GM21528 (cell line): ENCODE measurements around the gene PHF2.

Source experiments
- ATAC-seq: cut with Tn5 transposase; IDR thresholded peaks from one replicate; pipeline ENCODE4 v1.9.1; 2021; ENCODE audit warnings: mild to moderate bottlenecking, moderate library complexity; ENCODE audit not compliant: unreplicated experiment, low FRiP score

Gene PHF2

DNA sequence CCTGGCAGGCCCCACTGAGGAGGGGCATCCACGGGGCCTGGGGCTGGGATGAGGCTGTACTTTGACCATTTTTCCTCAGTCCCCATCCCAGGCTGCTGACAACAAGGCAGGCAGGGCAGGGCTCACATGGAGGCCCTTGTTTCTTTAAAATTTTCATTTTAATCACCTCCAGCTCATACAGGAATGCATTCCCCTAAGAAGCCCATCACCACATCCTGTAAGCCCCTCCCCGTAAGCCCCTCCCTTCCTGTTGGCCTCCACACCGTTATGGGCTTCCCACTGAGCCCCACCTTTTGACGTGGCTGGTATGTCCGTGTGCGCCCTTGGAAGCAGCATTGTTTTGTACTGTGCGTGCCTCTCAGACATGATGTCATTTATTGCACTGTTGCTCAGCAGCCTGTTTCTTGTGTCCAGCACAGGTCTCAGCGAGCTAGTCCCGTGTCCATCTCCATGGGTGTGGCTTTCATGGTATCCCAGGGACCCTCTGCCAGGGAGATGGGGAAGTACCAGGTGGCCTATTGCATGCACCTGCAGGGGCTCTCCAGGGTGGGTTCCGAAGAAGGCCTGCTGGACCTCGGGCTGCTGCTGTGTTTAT, 22.4 kb downstream of the PHF2 start:
- no peak for ATAC-seq

DNA sequence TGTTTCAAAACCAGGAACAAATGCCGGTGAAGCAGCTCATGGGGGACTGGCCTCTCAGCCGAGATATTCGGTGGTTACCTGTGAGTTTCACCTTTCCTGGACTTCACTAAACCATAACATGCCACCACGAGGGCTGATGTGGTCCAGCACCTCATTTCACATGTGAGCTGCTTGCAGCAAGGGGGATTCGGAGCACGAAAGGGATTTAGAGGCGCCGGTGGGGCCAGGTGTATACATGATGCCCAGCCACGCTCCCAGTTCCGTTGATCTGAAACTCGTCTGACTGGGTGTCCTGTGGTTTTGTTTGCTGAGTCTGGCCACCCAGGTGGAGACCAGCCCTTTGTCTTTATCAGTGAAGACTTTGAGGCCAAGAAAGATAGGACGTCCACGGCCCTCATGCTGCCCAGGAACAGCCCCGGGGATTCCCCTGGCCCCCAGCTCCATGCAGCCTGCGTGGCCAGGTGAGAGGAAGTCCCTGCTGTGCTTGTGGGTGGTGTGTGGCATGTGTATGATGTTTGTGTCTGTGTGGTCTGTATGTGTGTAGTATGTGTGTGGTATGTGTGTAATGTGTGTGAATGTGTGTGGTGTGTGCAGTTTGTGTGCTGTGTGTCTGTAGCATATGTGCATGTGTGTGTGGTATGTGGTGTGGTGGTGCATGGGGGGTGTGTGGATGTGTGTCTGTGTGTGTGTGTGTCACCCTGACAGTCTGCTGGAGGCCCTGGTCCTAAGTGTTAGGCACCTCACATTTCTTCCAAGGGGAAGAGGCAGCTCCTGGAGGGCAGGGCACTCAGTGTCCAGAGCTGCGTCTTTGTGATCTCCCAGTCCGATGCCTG, 23.4 kb downstream of the PHF2 start:
- ATAC-seq, result no peak

DNA sequence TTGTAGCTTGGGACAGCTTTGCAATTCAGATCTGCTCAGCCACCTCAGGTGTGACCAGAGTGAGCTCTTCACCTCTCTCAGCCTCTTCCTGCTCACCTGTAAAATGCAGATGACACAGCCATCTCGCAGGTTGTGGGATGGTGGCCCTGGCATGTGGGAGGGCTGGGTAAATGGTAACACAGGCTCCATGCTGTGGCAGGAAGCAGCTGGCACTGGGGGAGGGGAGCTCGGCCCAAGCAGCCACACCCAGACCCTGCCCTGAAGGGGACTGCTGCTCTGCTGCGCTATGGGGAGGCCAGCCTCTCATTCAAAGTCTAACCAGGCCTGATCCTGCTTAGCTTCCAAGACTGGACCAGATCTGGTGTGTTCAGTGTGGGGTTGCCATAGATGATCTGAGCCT, 24.1 kb downstream of the PHF2 start:
- no peak for ATAC-seq

DNA sequence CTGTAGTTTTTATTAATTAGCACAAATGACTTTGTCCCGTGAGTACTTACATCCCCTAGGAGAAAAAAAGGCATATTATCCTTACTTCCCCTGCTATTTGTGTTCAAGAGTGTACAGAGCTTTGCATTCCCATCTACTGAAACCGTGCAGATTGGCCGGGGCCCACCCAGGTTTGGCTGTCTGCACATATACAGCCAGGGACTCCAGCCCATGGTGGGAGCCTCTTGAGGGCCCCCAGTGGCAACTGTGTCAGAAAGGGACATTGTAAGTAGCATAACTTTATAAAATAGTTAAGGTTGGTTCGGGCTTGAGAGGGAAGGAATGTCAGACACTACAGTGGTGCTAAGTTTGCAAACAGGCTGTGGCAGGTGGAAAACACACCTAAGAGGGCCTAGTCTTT, 24.7 kb downstream of the PHF2 start:
- ATAC-seq, result no peak

DNA sequence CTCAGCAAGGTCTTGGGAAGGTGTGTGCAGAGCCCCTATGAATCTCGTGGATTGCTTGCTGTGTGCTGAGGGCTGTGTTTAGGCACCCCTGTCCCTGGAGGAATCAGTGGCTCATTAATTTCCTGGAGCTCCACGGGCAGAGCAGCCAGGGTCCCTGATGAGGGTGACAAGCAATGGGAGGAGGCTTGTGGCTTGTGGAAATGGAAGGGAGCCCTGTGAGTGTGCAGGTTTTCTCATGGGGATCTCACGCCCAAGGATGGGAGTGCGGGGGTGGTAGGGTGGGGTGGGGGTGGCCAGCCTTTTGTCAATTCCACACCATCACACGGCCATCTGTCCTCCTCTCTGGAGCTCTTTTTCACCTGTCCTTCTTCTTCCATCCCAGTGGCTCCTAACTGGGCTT, 25.3 kb downstream of the PHF2 start:
- no peak for ATAC-seq

DNA sequence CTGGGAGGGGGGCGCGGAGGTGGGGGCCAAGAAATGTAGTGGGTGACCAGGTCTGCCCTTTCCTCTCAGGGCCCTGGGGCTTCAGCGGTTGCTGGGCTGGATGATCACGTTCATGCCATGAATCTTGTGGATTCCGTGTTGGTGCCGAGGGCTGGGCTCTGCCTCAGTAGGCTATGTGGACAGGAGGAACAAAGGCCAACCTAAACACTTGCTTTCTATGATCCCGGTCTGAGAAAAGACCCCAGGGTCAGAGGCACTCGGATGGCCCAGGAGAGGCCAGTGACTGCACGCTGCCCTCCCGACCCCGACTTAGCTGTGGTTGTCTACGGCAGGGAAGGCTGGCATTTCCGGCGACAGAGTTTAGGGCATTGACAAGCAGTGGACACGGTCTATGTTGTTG, 26.6 kb downstream of the PHF2 start:
- ATAC-seq, result no peak

DNA sequence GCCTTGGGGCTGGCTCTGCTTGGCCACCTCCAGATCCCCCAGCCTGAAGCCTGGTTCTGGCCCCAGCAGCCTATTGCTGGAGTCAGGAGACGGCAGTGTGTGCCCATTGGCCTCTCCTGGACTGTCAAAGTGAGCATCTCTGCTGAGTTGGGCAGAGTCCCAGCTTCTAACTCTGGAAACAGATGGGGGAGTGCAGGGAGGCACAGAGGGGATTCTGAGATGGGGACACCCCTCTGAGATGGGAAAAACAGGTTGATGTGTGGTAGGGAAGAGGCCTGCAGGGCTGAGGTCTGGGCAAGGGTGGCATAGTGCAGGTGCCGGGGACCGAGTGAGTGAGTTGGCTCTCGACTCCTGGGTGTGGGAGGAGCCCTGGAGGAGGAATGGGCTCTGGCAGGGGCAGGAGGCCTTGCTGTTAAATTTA, 27.5 kb downstream of the PHF2 start:
- no peak for ATAC-seq

DNA sequence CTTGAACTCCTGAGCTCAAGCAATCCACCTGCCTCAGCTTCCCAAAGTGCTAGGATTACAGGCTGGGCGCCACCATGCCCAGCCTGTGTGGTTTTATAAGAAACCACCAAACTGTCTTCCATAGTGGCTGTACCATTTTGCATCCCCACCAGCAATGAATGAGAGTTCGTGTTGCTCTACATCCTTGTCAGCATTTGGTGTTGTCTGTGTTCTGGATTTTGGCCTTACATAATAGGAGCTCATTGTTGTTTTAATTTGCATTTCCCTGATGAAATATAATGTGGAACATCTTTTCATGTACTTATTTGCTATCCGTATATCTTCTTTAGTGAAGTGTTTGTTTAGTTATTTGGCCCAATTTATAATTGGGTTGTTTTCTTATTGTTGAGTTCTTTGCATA, 29.8 kb downstream of the PHF2 start:
- ATAC-seq, result no peak

DNA sequence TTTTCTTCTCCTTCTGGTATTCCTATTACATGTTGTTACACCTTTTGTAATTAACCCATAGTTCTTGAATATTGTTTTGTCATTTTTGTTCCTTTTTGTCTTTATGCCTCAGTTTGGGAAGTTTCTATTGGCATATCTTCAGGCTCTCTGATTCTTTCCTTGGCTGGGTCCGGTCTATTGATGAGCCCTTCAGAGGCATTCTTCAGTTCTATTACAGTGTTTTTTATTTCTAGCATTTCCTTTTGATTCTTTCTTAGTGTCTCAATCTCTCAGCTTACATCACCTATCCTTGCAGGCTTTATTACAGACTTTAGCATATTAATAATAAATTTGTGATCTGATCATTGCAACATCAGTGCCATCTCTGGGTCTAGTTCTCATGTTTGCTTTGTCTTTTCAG, 33.8 kb downstream of the PHF2 start:
- no peak for ATAC-seq

DNA sequence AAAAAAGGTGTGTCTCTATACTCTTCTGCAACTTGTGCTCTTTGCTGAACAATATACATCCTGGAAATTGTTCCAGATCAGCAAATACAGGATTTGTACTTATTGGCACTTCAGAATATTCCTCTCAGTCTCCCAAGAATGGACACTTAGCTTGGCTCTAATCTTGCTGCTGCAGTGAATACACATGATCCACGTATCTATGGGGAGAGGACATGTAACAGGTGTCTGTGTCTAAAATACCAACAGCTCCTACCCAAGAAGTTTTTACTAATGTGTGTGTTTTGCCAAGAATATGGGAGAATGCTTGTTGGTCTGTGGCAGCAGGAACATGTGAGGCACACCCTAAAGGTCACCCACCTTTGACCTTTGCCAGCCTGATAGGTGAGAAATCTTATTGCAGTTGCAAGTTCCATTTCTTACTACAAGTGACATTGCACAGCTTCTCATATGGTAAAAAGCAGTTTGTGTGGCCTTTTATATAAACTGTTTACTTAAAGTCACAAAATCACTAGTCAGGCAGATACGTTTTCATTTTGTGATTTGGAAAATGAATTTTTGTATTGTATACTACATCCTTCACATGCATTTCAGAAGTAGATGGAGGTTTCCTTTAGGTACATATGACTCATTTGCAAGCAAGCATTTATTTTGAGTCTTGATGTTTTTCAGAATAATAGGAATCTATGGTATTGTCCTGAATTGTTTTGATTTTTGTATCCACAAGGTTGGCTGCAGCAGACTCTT, 35.8 kb downstream of the PHF2 start:
- no peak for ATAC-seq

DNA sequence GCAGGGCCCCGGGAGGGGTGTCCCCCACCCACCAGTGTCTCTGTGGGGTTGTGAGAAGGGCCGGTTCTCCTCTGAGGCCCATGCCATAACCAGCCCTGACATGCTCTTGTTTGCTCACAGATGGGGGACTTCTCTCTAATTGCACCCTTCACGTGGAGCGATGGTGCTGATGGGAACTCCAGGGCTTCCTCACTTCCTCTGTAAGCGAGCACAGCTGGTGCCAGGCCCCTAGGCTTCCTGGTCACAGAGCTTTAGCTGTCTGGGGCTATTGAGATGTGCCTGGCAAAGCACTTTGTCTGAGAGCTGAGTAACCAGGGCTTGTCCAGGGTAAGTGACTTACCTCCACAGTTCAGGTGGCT, 36.4 kb downstream of the PHF2 start:
- ATAC-seq, result no peak

DNA sequence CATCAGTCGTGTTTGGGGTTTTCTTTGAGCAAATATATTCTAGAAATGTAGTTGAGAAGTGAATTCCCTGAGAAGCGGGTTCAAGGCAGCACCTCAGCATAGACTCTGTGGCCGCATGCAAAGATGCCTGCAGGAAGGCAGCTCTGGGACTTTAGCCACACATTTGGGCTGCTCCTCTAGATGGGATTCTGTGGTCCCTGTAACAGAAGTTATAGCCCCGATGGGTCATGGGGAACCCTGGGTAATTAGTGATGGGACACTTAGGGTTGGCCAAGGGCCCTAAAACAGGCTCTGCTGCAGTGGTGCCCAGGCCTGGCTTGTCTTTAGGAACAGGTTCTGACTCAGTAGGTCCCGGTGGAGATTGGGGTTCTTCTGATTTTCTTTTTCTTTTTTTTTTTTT, 36.8 kb downstream of the PHF2 start:
- no peak for ATAC-seq

DNA sequence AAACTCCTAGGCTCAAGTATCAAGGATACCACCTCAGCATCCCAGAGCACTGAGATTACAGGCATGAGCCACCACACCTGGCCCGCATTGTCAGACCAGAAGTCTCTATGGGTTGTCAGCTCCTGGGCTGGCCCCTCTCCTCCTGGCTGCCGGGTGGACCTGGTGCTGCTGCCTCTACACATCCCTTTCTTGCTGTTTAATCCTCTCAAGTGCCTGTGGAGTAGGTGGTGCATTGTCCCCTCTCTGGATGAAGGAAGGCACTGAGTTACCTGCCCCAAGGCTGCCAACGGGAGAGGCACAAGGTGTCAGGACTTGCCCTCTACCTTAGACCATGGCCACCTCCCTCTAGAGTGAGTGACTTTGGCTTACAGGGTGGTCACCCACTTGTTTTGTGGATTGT, 37.4 kb downstream of the PHF2 start:
- no peak for ATAC-seq

DNA sequence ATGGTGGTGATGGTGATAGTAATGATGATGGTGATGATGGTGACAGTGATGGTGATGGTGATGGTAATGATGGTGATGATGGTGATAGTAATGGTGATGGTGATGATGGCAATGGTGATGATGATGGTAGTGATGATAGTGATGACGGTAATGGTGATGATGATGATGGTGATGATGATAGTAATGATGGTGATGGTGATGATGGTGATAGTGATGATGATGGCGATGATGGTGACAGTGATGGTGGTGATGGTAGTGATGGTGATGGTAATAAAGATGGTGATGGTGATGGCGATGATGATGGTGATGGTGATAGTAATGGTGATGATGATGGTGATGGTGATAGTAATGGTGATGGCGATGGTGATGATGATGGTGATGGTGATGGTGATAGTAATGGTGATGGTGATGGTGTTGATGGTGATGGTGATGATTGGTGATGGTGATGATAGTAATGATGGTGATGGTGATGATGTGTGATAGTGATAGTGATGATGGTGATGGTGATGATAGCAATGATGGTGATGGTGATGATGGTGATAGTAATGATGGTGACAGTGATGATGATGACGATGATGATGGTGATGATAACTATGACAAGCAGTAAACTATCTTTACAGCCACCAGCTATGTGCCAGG, 38.6 kb downstream of the PHF2 start:
- ATAC-seq, result no peak

DNA sequence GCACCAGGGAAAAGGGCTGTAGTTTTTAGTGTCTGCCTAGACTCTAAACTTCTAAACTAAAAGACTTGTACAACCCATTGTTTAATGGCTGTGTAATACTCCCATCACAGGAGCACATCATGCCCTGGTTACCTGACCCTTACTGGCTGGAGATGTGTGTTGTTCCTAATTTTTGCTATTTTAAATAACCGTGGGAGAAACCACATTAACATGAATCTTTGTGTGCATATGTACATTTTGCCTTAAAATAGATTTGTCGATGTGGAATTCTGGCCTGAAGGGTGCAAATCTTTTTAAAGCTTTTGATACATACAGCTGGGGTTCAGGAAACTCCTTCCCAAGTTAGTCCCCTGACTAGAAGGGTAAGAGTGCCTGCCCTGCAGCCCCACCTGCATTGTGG, 39.7 kb downstream of the PHF2 start:
- no peak for ATAC-seq

DNA sequence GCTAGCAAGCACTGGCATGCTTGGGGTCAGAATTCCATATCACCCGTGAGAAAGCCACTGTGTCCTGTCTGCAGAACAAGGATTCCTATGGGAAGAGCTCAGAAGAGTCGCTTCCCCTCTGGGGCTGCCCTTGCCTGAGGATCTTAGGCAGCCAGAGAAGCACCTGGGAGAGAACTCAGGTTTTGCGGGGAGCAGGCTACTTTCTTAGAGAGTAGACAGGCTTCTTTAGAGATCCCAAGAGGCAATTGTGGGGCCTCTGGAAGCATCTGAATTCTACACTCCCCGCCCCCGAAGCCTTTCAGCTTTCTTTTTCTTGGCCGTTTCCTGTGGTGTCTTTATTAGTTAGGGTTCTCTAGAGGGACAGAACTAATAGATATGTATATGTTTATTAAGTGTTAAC, 40.9 kb downstream of the PHF2 start:
- ATAC-seq, result no peak

DNA sequence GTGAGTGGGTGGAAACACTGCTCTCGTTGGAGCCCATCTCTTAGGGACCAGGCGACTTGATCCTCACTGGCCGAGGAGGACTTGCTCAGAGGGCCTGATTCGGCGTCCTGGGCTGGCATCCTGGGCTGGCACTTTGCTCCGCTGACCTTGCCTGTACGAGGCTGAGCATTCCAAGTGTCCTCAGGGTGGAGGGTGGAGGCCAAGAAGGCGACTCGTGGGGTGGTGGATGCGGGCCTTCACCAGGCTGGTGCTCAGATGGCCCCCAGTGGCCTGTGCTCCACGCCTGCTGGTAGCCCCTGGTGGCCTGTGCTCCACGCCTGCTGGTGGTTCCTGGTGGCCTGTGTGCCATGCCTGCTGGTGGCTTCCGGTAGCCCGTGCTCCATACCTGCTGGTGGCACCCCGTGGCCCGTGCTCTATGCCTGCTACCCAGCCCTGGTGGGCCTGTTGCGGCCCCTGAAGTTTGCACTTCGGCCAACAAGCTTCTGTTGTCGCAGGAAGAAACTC, 42.9 kb downstream of the PHF2 start:
- ATAC-seq, result no peak

DNA sequence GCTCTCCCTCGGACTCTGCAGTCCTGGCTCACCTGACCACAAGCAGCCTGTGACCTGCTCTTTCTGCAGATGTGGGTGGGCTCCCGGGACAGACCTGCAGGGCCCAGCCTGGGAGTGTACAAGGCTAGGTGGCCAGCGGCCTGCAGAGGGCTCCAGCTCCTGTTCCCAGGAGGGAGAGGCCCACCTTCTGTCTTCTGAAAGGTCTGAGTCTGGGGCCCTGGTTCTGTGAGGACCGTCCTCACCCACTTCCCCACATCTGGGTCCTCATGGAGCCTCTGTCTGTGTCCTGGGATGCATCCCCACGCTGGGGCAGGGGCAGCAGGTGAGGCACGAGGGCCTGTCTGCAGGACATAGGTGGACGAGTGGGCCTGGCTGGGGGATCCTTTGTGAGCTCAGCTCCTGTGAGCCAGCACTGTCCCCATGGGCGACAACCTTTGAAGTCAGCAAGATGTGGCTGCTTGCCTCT, 43.7 kb downstream of the PHF2 start:
- ATAC-seq, result no peak

DNA sequence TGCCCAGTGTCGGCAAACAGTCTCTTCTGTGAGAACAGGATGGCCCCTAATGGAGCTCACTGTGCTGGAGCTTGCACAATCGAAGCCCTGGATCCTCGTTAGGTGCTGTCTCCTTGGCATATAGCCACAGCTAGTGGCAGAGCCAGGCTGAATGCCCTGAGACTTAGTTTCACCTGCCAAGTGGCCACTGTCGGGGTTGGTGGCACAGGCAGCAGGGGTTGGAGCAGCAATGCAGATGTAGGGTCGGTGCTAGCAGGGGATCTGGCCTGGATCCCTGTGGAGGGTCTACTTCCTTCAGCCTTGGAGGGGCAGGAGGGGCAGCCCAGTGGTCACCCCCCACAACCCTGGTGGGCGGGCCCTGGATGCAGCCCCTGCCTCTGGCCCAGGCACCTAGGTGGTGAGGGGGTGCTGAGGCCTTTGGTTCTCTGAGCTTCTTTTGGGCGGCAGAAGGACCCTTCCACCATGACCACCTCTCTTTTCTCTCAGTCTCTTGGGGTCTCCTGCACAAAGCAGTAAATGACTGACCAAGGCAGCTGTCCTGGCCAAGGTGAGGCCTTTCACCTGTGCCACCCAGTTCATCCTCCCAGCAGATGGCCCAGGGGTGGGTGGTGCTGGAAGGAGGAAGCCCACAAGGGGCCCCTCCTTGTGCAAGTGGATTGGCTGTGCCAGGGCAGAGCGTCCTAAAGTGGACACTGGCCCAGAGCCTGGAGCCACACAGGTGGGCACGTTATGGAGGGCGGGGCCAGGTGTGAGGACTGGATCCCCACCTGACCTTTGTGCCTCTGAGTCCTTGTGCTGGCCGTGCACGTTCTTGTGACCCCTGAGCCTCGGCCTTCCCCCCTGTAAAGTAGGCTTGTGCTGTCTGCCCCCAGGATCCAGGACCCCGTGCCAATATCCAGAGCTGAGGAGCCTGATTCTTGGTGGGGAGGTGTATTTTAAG, 44.8 kb downstream of the PHF2 start:
- no peak for ATAC-seq

DNA sequence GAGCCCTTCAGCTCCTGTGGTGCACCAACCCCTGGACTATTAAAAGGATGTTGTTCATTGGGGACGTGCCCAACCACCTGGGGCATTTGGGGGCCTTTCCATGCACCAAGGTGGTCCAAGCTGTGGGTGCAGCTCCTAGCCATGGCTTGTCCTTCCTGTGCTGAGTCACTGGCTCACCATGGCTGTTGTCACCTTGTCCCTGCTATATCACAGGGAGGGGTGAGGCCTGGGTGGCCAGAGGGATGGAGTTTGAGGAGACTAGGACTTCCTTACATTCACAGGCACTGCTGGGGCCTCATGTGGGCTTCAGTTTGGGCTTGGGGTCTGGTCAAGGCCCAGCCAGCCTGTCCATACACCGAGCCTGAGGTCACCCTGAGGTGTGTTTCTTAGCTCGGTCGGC, 45.5 kb downstream of the PHF2 start:
- ATAC-seq, result no peak
